PC-3 (cell line): ENCODE results near the gene KCNN4. TPM values are rescaled to one million over a fixed set of nuclear protein-coding genes. Genes with fewer than 3 reads are reported as not detected.

Experiments used
- ATAC-seq: fragments of 200-7000 bp; cut with Tn5 transposase; 2 replicates; pipeline ENCODE4 v1.9.1; 2020; ENCODE audit warnings: mild to moderate bottlenecking, moderate library complexity
- BruUV-seq: library from RNA; stranded (reverse); fragments of 400-500 nt; replicated peaks from 2 replicates; lab custom pipeline; 2021; lab: Mats Ljungman, UMichigan
- CTCF ChIA-PET: fragments of 300-600 bp; sonication (Branson Sonifier 250); formaldehyde crosslinking; loops from one replicate; lab custom pipeline; 2022; ENCODE audit warnings: antibody characterized with exemption; lab: Charles Lee
- POLR2A ChIA-PET: fragments of 300-600 bp; sonication (Branson Sonifier 250); formaldehyde crosslinking; loops from one replicate; lab custom pipeline; 2022; ENCODE audit warnings: antibody characterized with exemption; ENCODE audit not compliant: unreplicated experiment; lab: Charles Lee
- DNase-seq: peaks from one replicate; pipeline ENCODE4 v3.0.0-alpha.2; 2015
- H2AFZ ChIP-seq: fragments of 300-600 bp; sonication (generic); 2 replicates; pipeline ENCODE4 v1.6.0; 2016; ENCODE audit warnings: antibody characterized with exemption, low read length
- H3F3A ChIP-seq: fragments of 300-600 bp; sonication (generic); one replicate; pipeline ENCODE4 v1.6.0; 2017; ENCODE audit warnings: antibody characterized with exemption, low read length, control low read depth, mild to moderate bottlenecking; ENCODE audit not compliant: unreplicated experiment
- H3K27ac ChIP-seq: fragments of 300-600 bp; sonication (generic); 2 replicates; pipeline ENCODE4 v1.5.1; 2016; ENCODE audit warnings: mild to moderate bottlenecking, low read length
- H3K27me3 ChIP-seq: fragments of 300-600 bp; sonication (generic); 2 replicates; pipeline ENCODE4 v1.6.1; 2016; ENCODE audit warnings: low read length, mixed read lengths
- H3K36me3 ChIP-seq: fragments of 300-600 bp; sonication (generic); 2 replicates; pipeline ENCODE4 v1.6.1; 2016; ENCODE audit warnings: low read depth, mixed run types, low read length, mixed read lengths
- H3K4me1 ChIP-seq: fragments of 300-600 bp; sonication (generic); 2 replicates; pipeline ENCODE4 v1.5.1; 2016; ENCODE audit warnings: low read length; ENCODE audit not compliant: insufficient read depth
- H3K4me2 ChIP-seq: fragments of 300-600 bp; sonication (generic); 2 replicates; pipeline ENCODE4 v1.6.0; 2016; ENCODE audit warnings: low read length
- H3K4me3 ChIP-seq: fragments of 300-600 bp; sonication (generic); 2 replicates; pipeline ENCODE4 v1.5.1; 2016; ENCODE audit warnings: mild to moderate bottlenecking, low read length, mixed read lengths
- H3K79me2 ChIP-seq: fragments of 300-600 bp; sonication (generic); 2 replicates; pipeline ENCODE4 v1.6.1; 2017; ENCODE audit warnings: low read length, mixed read lengths
- H3K9ac ChIP-seq: fragments of 300-600 bp; sonication (generic); 2 replicates; pipeline ENCODE4 v1.6.0; 2016; ENCODE audit warnings: mild to moderate bottlenecking, low read length
- H3K9me2 ChIP-seq: fragments of 300-600 bp; sonication (generic); replicated peaks from 2 replicates; pipeline ENCODE4 v1.6.1; 2016; ENCODE audit warnings: mixed run types, low read length, mixed read lengths
- H3K9me3 ChIP-seq: fragments of 300-600 bp; sonication (generic); 2 replicates; pipeline ENCODE4 v1.6.1; 2016; ENCODE audit warnings: low read length, mixed read lengths
- H4K20me1 ChIP-seq: fragments of 300-600 bp; sonication (generic); 2 replicates; pipeline ENCODE4 v1.6.1; 2016; ENCODE audit warnings: low read length, mixed read lengths
- EZH2 ChIP-seq: fragments of 300-600 bp; sonication (generic); IDR thresholded peaks from one replicate; pipeline ENCODE4 v1.6.1; 2017; ENCODE audit warnings: antibody characterized with exemption, mild to moderate bottlenecking, low read length; ENCODE audit not compliant: unreplicated experiment
- EZH2phosphoT487 ChIP-seq: fragments of 300-600 bp; sonication (generic); IDR thresholded peaks from 2 replicates; pipeline ENCODE4 v1.6.1; 2018; ENCODE audit warnings: mild to moderate bottlenecking, antibody characterized with exemption, low read length, borderline replicate concordance
- intact Hi-C: fragments of 100-400 bp; cut with micrococcal nuclease; formaldehyde crosslinking; loops from 2 replicates; pipeline ENCODE4 v1.9.0; 2023
- total RNA-seq: library from RNA; depleted of rRNA; stranded (reverse); fragments of >200 nt; gene quantifications from 2 replicates; pipeline ENCODE4 v1.2.3, GENCODE V29; 2014
- TF ChIP-seq, protein P1 (sequence below): fragments of 300-600 bp; sonication (generic); conservative IDR thresholded peaks from 2 replicates; pipeline ENCODE4 v1.5.1; 2017; ENCODE audit warnings: antibody characterized with exemption, low read depth, mild to moderate bottlenecking, low read length

Gene KCNN4
- total RNA-seq, 1 experiment from 2014 or later = 45.7 TPM

DNA sequence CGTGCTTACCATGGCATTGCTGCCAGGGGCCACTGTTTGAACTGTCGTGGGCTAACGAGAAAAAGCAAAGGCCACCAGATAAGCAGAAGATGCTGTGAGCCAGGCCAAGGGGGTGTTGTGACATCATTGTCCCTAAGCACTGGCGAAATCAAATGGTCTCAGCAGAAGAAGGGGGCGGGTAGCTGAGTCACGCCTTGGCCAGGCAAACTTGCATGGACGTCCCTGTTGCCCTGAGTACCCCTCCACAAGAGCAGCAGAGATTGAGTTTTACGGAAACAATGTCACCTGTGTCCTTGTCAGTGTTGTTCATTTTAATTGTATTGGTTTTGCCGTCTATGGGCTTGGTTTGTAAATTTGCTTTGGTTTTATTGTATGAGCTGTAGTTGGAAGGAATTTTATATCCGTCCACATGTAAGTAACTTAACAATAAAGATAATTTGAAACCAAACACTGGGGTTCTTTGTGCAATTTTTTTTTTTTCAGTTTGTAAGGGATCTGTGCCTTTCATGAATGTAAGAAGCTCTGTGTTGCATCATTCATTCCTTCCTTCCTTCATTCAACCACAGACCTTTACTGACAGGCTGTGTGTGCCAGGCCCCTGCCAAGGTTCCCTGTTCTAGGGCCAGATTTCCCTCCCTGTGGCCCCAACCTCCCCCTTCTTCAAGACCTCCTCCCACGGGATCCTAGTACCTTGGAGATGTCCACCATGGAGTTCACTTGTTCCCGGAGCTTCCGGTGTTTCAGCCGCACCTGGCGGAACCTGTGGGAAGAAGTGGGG lies 12.3 kb downstream of the KCNN4 start:
- Histone ChIP-seq H3K4me2 (no peak overlapping the region), H3K9me2 (no peaks in the 10 kb centered on the region), H3K36me3 (peaks cover 23% of the 10 kb centered on the region), H3K27ac (peak overlapping the region; percentile 85), H4K20me1 (no peaks in the 10 kb centered on the region), H3K9ac (peak overlapping the region; percentile 36; the same call in 1 of the 2 replicates), H3K27me3 (no peaks in the 10 kb centered on the region), H3K4me3 (no peak overlapping the region), H3K9me3 (no peaks in the 10 kb centered on the region), H3K4me1 (peaks cover 45% of the 10 kb centered on the region), H3F3A (peaks cover 3% of the 10 kb centered on the region), H3K79me2 (no peaks in the 10 kb centered on the region), H2AFZ (no peak overlapping the region)
- POLR2A ChIA-PET = interaction anchor here (0.6 to 1.0 kb wide), 5 partner anchors 9 to 100 kb away, joined by 3 to 5 read pairs (median 4); no protein-coding TSS in a partner anchor
- no TSS peak for BruUV-seq
- TF ChIP-seq EZH2 = no peak
- TF ChIP-seq, protein P1, sequence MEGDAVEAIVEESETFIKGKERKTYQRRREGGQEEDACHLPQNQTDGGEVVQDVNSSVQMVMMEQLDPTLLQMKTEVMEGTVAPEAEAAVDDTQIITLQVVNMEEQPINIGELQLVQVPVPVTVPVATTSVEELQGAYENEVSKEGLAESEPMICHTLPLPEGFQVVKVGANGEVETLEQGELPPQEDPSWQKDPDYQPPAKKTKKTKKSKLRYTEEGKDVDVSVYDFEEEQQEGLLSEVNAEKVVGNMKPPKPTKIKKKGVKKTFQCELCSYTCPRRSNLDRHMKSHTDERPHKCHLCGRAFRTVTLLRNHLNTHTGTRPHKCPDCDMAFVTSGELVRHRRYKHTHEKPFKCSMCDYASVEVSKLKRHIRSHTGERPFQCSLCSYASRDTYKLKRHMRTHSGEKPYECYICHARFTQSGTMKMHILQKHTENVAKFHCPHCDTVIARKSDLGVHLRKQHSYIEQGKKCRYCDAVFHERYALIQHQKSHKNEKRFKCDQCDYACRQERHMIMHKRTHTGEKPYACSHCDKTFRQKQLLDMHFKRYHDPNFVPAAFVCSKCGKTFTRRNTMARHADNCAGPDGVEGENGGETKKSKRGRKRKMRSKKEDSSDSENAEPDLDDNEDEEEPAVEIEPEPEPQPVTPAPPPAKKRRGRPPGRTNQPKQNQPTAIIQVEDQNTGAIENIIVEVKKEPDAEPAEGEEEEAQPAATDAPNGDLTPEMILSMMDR = no peak
- no peak for TF ChIP-seq EZH2phosphoT487
- ATAC-seq (peak; percentile 36), DNase-seq (peak; percentile 43)
- intact Hi-C loops = no loop called here
- CTCF ChIA-PET = interaction anchor here (0.8 to 1.3 kb wide), 2 partner anchors 12 to 41 kb away, joined by 3 to 7 read pairs; partner anchors contain the start of gene KCNN4

DNA sequence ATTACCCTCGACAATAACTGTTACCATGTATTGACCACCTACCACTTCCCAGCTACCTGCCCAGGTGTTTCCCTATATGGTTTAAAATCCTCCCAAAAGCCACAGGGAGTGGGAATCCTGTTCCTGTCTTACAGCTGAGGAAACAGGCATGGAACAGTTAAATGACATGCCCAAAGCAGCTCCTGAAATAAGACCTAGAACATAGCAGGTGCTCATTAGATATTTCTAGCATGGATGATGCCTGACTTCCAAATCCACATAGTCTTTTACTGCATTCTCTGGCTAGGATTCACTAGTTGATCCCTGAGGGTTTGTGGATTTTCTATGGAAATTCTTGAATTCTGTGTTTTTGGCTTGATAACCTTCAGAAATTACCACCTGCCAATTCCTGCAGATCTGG lies 13.0 kb downstream of the KCNN4 start:
- DNase-seq = no peak
- intact Hi-C loops = no loop called here
- BruUV-seq = no TSS peak
- Histone ChIP-seq H3K4me2 (no peak overlapping the region), H4K20me1 (no peaks in the 10 kb centered on the region), H3K36me3 (peaks cover 19% of the 10 kb centered on the region), H3K4me1 (peaks cover 48% of the 10 kb centered on the region), H3K79me2 (no peaks in the 10 kb centered on the region), H3K9me2 (no peaks in the 10 kb centered on the region), H3K9me3 (no peaks in the 10 kb centered on the region), H3K4me3 (no peak overlapping the region), H2AFZ (no peak overlapping the region), H3K9ac (peak overlapping the region; percentile 15; the same call in 1 of the 2 replicates), H3K27me3 (no peaks in the 10 kb centered on the region), H3F3A (peaks cover 3% of the 10 kb centered on the region), H3K27ac (peak overlapping the region; percentile 85)
- no peak for ATAC-seq
- ChIA-PET POLR2A (no interaction called here), CTCF (no interaction called here)
- TF ChIP-seq, protein P1 = no peak
- TF ChIP-seq EZH2phosphoT487 (no peak), EZH2 (no peak)

DNA sequence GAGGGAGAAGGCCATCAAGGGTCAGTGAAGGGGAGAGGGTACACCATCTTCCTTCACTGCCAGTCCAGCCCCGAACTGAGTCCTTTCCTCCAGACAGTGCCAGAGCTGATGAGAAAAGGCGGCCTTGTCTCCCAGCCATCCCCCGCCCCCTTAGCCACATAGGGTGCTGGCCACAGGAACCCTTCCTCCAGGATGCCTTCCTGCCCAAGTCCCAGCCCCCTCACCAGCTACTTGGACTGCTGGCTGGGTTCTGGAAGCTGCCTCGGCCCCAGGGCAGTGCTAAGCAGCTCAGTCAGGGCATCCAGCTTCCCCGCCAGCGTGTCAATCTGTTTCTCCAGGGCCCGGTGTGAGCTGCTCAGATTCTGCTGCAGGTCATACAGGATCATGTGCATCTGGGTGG lies 13.5 kb downstream of the KCNN4 start:
- no peaks in the 10 kb centered on the region for H3K9me2 ChIP-seq
- H3K4me3 ChIP-seq = no peak overlapping the region
- no TSS peak for BruUV-seq
- ChIA-PET POLR2A (no interaction called here), CTCF (no interaction called here)
- H3K27me3 ChIP-seq = no peaks in the 10 kb centered on the region
- H3K4me1 ChIP-seq = peaks cover 48% of the 10 kb centered on the region
- no peak overlapping the region for H3K9ac ChIP-seq
- no peaks in the 10 kb centered on the region for H3K9me3 ChIP-seq
- no peak overlapping the region for H2AFZ ChIP-seq
- ATAC-seq = no peak
- no peaks in the 10 kb centered on the region for H4K20me1 ChIP-seq
- H3K4me2 ChIP-seq = no peak overlapping the region
- no peak for DNase-seq
- H3F3A ChIP-seq = peaks cover 3% of the 10 kb centered on the region
- H3K79me2 ChIP-seq = no peaks in the 10 kb centered on the region
- TF ChIP-seq EZH2 (no peak), EZH2phosphoT487 (no peak)
- TF ChIP-seq, protein P1 = no peak
- H3K27ac ChIP-seq = peak overlapping the region; percentile 85
- H3K36me3 ChIP-seq = peaks cover 19% of the 10 kb centered on the region
- intact Hi-C loops = no loop called here
